GM23248 (cell line): Measurements from ENCODE around the gene PNPLA3. TPM values are rescaled to one million over a fixed set of nuclear protein-coding genes. Genes with fewer than 3 reads are reported as not detected.
A peak's percentile ranks its signal among the peaks of the same experiment; 100 is the strongest.

Experiments used
- DNase-seq: peaks from one replicate; pipeline ENCODE4 v3.0.0-alpha.2; 2015
- H2AFZ ChIP-seq: fragments of 200-600 bp; sonication (generic); 2 replicates; pipeline ENCODE4 v1.6.1; 2016; ENCODE audit warnings: antibody characterized with exemption
- H3F3A ChIP-seq: fragments of 200-600 bp; sonication (generic); 2 replicates; pipeline ENCODE4 v1.6.1; 2016; ENCODE audit warnings: mild to moderate bottlenecking, antibody characterized with exemption, mixed run types; ENCODE audit not compliant: insufficient read depth
- H3K27ac ChIP-seq: fragments of 200-600 bp; sonication (generic); 2 replicates; pipeline ENCODE4 v1.5.1; 2016; ENCODE audit warnings: mild to moderate bottlenecking
- H3K27me3 ChIP-seq: fragments of 200-600 bp; sonication (generic); replicated peaks from 2 replicates; pipeline ENCODE4 v1.6.1; 2016; ENCODE audit warnings: mild to moderate bottlenecking; ENCODE audit not compliant: insufficient read depth
- H3K36me3 ChIP-seq: fragments of 200-600 bp; sonication (generic); 2 replicates; pipeline ENCODE4 v1.6.1; 2016; ENCODE audit warnings: low read depth, mild to moderate bottlenecking
- H3K4me1 ChIP-seq: fragments of 200-600 bp; sonication (generic); 2 replicates; pipeline ENCODE4 v1.6.1; 2016; ENCODE audit warnings: mild to moderate bottlenecking; ENCODE audit not compliant: insufficient read depth
- H3K4me2 ChIP-seq: fragments of 200-600 bp; sonication (generic); one replicate; pipeline ENCODE4 v1.6.1; 2016; ENCODE audit warnings: mild to moderate bottlenecking; ENCODE audit not compliant: unreplicated experiment
- H3K4me3 ChIP-seq: fragments of 200-600 bp; sonication (generic); 2 replicates; pipeline ENCODE4 v1.5.1; 2016; ENCODE audit warnings: mild to moderate bottlenecking
- H3K79me2 ChIP-seq: fragments of 200-600 bp; sonication (generic); 2 replicates; pipeline ENCODE4 v1.6.1; 2016; ENCODE audit warnings: mild to moderate bottlenecking; ENCODE audit not compliant: insufficient read depth
- H3K9ac ChIP-seq: fragments of 200-600 bp; sonication (generic); 2 replicates; pipeline ENCODE4 v1.6.1; 2016; ENCODE audit warnings: mild to moderate bottlenecking
- H3K9me2 ChIP-seq: fragments of 200-600 bp; sonication (generic); 2 replicates; pipeline ENCODE4 v1.6.1; 2016; ENCODE audit warnings: mixed run types, mild to moderate bottlenecking, moderate library complexity; ENCODE audit not compliant: insufficient read depth
- H3K9me3 ChIP-seq: fragments of 200-600 bp; sonication (generic); one replicate; pipeline ENCODE4 v1.6.1; 2017; ENCODE audit warnings: low read depth
- H4K20me1 ChIP-seq: fragments of 200-600 bp; sonication (generic); 2 replicates; pipeline ENCODE4 v1.6.0; 2016; ENCODE audit not compliant: insufficient read depth
- EZH2 ChIP-seq: fragments of 200-600 bp; sonication (generic); IDR thresholded peaks from 2 replicates; pipeline ENCODE4 v1.6.1; 2018; ENCODE audit warnings: antibody characterized with exemption, mild to moderate bottlenecking; ENCODE audit not compliant: insufficient read depth, poor library complexity, severe bottlenecking
- EZH2phosphoT487 ChIP-seq: fragments of 200-600 bp; sonication (generic); IDR thresholded peaks from 2 replicates; pipeline ENCODE4 v1.6.1; 2018; ENCODE audit warnings: antibody characterized with exemption, moderate library complexity, mild to moderate bottlenecking, low read depth; ENCODE audit not compliant: insufficient read depth
- WGBS, 2 experiments: methylation state at CpG; one replicate each; pipeline ENCODE4 v1.1.6; 2015 to 2017; ENCODE audit warnings: low lambda C conversion rate in 2 of 2, low coverage in 1 of 2; ENCODE audit errors: missing lambda C conversion rate in 2 of 2; 5-methylcytosine and 5-hydroxymethylcytosine counted together
- in situ Hi-C: fragments of 300-500 bp; cut with MboI; formaldehyde crosslinking; loops from 2 replicates; pipeline ENCODE4 v1.15.0; 2020
- polyA plus RNA-seq: library from polyadenylated mRNA; unstranded; fragments of >200 nt; fragmentation: Nextera tagmentation; extraction: Ambion mirVana; gene quantifications from 2 replicates; pipeline ENCODE4 v1.2.1, GENCODE V29; 2016
- total RNA-seq: library from RNA; depleted of rRNA; stranded (reverse); fragments of >200 nt; shearing (Covaris generic); gene quantifications from 2 replicates; pipeline ENCODE4 v1.2.3, GENCODE V29; 2014

Gene PNPLA3
- total and polyA plus RNA-seq, 2 experiments from 2014 or later: 0.54 to 1.4 TPM

- Histone ChIP-seq H3K9me2 (no peaks in the 10 kb centered on the region), H4K20me1 (0 out of 2 replicates have a peak, but pooled peaks cover 3% of the 10 kb centered on the region), H3K36me3 (no peaks in the 10 kb centered on the region), H3K4me2 (peak overlapping the region; percentile 84), H3K27ac (peak overlapping the region; percentile 83), H3K9ac (0 out of 2 replicates have a peak overlapping the region, but pooled peaks have one; percentile 89), H3K4me3 (peak overlapping the region; percentile 88), H3F3A (peaks cover 17% of the 10 kb centered on the region; the same call in 1 of the 2 replicates), H3K9me3 (no peaks in the 10 kb centered on the region), H3K27me3 (no peaks in the 10 kb centered on the region), H3K79me2 (peaks cover 73% of the 10 kb centered on the region), H2AFZ (no peak overlapping the region), H3K4me1 (peaks cover 10% of the 10 kb centered on the region)
- 79 to 81% methylated on average over 9 of the region's 9 CpGs for WGBS, 2 experiments
- TF ChIP-seq EZH2phosphoT487: no peak
- no peak for TF ChIP-seq EZH2
- in situ Hi-C loops: no loop called here
- DNase-seq: no peak
Measured at GRCh38 chr22:43956805-43957463, 33.3 kb downstream of the PNPLA3 start.

- no peak for TF ChIP-seq EZH2
- in situ Hi-C loops: no loop called here
- peak; percentile 26 for DNase-seq
- Histone ChIP-seq H3K9ac (no peak overlapping the region), H4K20me1 (0 out of 2 replicates have a peak, but pooled peaks cover 3% of the 10 kb centered on the region), H3K27me3 (no peaks in the 10 kb centered on the region), H3K79me2 (peaks cover 81% of the 10 kb centered on the region), H3F3A (peaks cover 17% of the 10 kb centered on the region; the same call in 1 of the 2 replicates), H2AFZ (no peak overlapping the region), H3K4me2 (no peak overlapping the region), H3K4me3 (no peak overlapping the region), H3K36me3 (no peaks in the 10 kb centered on the region), H3K4me1 (peaks cover 10% of the 10 kb centered on the region), H3K9me3 (no peaks in the 10 kb centered on the region), H3K9me2 (no peaks in the 10 kb centered on the region), H3K27ac (no peak overlapping the region)
- WGBS, 2 experiments: 72 to 80% methylated on average over 11 of the region's 11 CpGs
Measured at GRCh38 chr22:43957871-43958270, 34.3 kb downstream of the PNPLA3 start.

- no peak for DNase-seq
Measured at GRCh38 chr22:43964314-43964857, 40.8 kb downstream of the PNPLA3 start.

GRCh38 chr22:43967069-43967468 lies 43.5 kb downstream of the PNPLA3 start:
- Histone ChIP-seq H3K27ac (no peak overlapping the region), H2AFZ (no peak overlapping the region), H3K9me2 (no peaks in the 10 kb centered on the region), H3K36me3 (peaks cover 33% of the 10 kb centered on the region), H3K4me2 (no peak overlapping the region), H3K79me2 (peaks cover 34% of the 10 kb centered on the region), H4K20me1 (no peaks in the 10 kb centered on the region), H3K27me3 (no peaks in the 10 kb centered on the region), H3F3A (no peaks in the 10 kb centered on the region), H3K4me1 (no peaks in the 10 kb centered on the region), H3K9me3 (no peaks in the 10 kb centered on the region), H3K9ac (no peak overlapping the region), H3K4me3 (no peak overlapping the region)
- WGBS, 2 experiments: 91 to 96% methylated on average over 7 of the region's 7 CpGs
- in situ Hi-C loops: no loop called here
- TF ChIP-seq EZH2phosphoT487 (no peak), EZH2 (no peak)
- peak; percentile 26 for DNase-seq

More at GRCh38 chr22:43964314-43964857, 40.8 kb downstream of the PNPLA3 start:
- Histone ChIP-seq H2AFZ (no peak overlapping the region), H3K4me2 (no peak overlapping the region), H3K27ac (no peak overlapping the region), H3K9ac (no peak overlapping the region), H3K4me3 (no peak overlapping the region), H3K9me3 (no peaks in the 10 kb centered on the region), H3K27me3 (no peaks in the 10 kb centered on the region), H3F3A (no peaks in the 10 kb centered on the region), H3K9me2 (no peaks in the 10 kb centered on the region), H3K36me3 (peaks cover 27% of the 10 kb centered on the region), H3K4me1 (no peaks in the 10 kb centered on the region), H3K79me2 (peaks cover 50% of the 10 kb centered on the region), H4K20me1 (0 out of 2 replicates have a peak, but pooled peaks cover 3% of the 10 kb centered on the region)
- in situ Hi-C loops: no loop called here
- 66 to 67% methylated on average over 10 of the region's 10 CpGs for WGBS, 2 experiments
- TF ChIP-seq EZH2phosphoT487: no peak
- no peak for TF ChIP-seq EZH2
